Ramos (cell line): ENCODE results near the gene ADARB2.
"Not testable (repeated sequence)": the region's sequence is repeated elsewhere in the genome, so short reads cannot be mapped to it uniquely, and the experiment has no call there.

Experiments
- in situ Hi-C: fragments of 300-500 bp; cut with MboI; formaldehyde crosslinking; loops from one replicate; pipeline ENCODE4 v1.14.3; 2022; ENCODE audit warnings: low sequenced_read_pairs; ENCODE audit not compliant: unreplicated experiment

The ADARB2 gene

GRCh38 chr10:1232164-1232911 is 505.0 kb downstream of the ADARB2 start:
- in situ Hi-C loops, result no loop called here

- in situ Hi-C loops, result no loop called here
Measured at GRCh38 chr10:1230592-1231275, 506.6 kb downstream of the ADARB2 start.

GRCh38 chr10:1230138-1230537 is 507.2 kb downstream of the ADARB2 start:
- in situ Hi-C loops, result no loop called here

- in situ Hi-C loops, result no loop called here
Measured at GRCh38 chr10:1229574-1229973, 507.8 kb downstream of the ADARB2 start.

GRCh38 chr10:1229116-1229515 is 508.2 kb downstream of the ADARB2 start:
- in situ Hi-C loops, result no loop called here

- in situ Hi-C loops, result no loop called here
Measured at GRCh38 chr10:1228467-1228975, 508.8 kb downstream of the ADARB2 start.

GRCh38 chr10:1227510-1228402 is 509.6 kb downstream of the ADARB2 start:
- in situ Hi-C loops, result no loop called here

GRCh38 chr10:1226907-1227306 is 510.4 kb downstream of the ADARB2 start:
- in situ Hi-C loops, result not testable (repeated sequence)

GRCh38 chr10:1219874-1220273 is 517.5 kb downstream of the ADARB2 start:
- in situ Hi-C loops, result not testable (repeated sequence)

- in situ Hi-C loops, result no loop called here
Measured at GRCh38 chr10:1217661-1218060, 519.7 kb downstream of the ADARB2 start.

GRCh38 chr10:1217237-1217587 is 520.1 kb downstream of the ADARB2 start:
- in situ Hi-C loops, result no loop called here

- in situ Hi-C loops, result no loop called here
Measured at GRCh38 chr10:1216574-1217236, 520.6 kb downstream of the ADARB2 start.

- in situ Hi-C loops, result no loop called here
Measured at GRCh38 chr10:1215862-1216573, 521.3 kb downstream of the ADARB2 start.

- in situ Hi-C loops, result no loop called here
Measured at GRCh38 chr10:1214882-1215540, 522.3 kb downstream of the ADARB2 start.

GRCh38 chr10:1214071-1214675 is 523.2 kb downstream of the ADARB2 start:
- in situ Hi-C loops, result no loop called here

GRCh38 chr10:1213252-1214070 is 523.9 kb downstream of the ADARB2 start:
- in situ Hi-C loops, result no loop called here

GRCh38 chr10:1212571-1213141 is 524.7 kb downstream of the ADARB2 start:
- in situ Hi-C loops, result no loop called here
